NCI-H128 (cell line): ENCODE data around the gene PDIA5.
"Not testable (repeated sequence)": the region's sequence is repeated elsewhere in the genome, so short reads cannot be mapped to it uniquely, and the experiment has no call there.

Experiments used
- DNase-seq: peaks from one replicate; lab custom pipeline; 2025; ENCODE audit not compliant: unreplicated experiment; lab: John Stamatoyannopoulos, UW

Gene PDIA5

DNA sequence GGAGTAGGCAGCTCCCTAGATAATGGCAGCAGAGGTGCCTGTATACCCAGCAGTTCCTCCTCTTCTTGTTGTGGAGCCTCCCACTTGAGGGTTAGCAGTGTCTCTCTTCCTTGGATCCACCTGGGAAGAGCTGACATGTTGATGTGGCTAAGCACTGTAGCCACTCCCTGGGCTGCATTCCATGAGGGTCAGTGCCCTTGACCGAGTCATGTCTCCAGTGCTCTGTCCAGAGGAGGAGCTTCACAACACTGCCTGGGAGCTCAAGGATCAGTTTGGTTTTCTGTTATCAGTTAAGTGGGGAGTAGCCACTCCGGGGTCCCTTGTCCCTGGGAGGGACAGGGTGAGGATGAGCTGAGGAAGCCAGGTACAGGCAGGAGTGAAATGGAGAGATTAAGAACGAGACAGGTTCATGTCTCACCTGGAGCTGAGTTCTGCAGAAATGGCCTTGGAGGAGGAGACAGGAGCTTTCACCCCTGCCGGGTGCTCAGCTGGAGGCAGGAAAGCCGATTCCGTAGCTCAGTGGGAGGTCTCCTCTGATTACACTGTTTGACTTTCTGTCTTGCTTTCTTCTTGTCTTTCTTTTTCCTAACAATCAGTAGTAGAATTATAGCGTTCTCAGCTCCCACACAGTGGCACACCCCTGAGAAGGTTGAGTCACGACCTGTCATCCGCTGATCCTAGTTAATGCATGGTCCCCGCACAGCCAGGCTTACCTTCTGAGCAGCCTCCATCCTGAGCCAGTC, 77.0 kb downstream of the PDIA5 start:
- DNase-seq, result no peak

DNA sequence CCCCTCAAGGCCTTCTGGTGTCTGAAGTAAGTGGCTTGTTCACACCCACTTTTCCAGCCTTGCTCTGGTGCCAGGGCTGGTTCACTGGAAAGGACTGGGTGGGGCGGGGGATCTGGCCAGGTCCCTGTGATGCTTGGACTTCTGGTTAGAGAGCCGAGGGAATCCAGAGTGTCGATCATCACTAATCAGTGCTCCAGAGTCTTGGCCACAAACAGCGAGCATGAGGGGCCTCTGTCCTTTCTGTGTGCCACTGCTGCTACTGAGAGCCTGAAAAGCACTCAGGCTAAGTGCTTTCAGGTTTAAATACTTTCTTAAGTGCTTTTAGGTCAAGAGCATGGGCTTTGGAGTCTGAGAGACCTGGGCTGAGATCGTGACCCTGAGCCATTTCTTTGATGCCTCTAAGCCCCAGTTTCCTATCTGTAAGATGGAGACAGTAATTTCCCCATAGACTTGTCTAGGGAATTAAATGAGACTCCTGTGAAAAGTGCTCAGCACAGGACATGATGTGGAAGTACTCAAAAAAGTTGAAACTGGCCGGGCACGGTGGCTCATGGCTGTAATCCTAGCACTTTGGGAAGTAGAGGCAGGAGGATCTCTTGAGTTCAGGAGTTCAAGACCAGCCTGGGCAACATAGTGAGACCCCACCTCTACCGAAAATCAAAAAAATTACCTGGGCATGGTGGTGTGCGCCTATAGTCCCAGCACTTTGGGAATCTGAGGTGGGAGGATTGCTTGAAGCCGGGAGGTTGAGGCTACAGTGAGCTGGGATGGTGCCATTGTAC, 81.1 kb downstream of the PDIA5 start:
- no peak for DNase-seq

DNA sequence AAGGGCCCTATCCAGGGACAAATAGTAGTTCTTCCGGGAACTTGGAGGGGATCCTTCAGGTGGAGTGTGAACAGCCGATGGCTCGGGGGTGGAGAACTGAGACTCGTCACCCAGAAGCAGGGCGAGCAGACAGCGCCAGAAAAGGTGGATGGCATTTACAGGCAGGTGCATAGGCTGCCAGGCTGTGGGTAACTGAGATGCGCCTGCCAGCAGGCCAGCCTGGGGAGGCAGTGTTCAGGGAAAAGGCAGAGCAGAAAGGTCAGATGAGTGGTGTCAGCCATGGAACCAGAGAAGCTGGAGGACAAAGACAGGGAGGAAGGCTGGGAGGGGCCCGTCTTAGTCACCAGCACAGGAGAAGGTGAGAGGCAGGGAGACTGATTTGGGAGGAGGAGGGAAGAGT, 81.9 kb downstream of the PDIA5 start:
- no peak for DNase-seq

DNA sequence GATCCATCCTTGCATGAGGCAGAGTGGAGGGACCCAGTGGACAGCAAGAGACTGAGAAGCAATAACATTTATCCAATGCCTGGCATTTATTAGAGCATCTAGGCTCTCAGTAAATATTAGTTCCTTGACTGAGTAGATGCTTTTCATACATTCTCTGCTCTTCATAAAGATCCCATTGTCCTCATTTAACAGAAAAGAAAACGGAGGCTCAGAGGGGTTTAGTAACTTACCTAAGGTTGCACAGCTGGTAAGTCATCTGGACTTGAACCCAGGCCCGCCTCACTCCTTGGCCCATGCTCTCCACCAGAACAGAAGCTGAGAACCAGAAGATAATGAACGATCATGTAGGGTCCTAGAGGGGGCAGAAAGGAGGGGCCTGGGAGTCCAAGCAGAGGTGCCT, 82.7 kb downstream of the PDIA5 start:
- DNase-seq, result no peak

DNA sequence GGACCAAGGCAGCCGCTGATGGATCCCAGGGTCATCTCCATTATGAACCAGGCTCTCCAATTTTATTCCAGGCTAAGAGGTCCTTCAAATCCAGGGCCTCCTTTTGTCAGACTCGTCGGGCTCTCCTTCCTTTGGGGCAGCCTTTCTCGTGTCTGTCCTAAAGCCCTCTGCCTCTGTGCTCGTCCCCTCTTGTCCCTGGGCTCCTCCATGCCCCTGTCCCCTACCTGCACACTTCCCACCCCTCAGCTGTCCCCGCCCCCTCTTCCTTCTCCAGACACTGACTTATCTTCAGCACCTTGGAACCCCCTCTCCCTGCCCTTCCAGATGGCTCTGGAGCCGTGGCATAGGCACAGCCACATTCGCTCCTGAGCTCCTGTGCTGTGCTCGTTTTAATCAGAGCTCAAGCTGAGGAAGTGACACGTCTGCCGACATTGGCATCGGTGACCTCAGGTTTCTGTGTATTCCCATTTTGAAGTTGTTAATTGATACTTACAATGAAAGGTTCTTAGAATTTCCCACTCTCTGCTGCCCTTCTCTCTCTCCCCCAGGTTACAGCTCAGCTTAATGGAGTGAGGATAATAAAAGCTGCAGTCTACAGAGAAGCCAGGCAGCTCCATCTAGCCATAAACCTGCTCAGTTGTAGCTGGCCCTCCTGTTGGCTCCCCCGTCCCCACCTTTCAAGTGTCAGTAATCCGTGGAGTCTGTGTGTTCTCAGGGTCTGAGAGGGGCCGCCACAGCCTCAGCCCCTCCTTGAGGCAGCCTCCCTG, 83.8 kb downstream of the PDIA5 start:
- no peak for DNase-seq

DNA sequence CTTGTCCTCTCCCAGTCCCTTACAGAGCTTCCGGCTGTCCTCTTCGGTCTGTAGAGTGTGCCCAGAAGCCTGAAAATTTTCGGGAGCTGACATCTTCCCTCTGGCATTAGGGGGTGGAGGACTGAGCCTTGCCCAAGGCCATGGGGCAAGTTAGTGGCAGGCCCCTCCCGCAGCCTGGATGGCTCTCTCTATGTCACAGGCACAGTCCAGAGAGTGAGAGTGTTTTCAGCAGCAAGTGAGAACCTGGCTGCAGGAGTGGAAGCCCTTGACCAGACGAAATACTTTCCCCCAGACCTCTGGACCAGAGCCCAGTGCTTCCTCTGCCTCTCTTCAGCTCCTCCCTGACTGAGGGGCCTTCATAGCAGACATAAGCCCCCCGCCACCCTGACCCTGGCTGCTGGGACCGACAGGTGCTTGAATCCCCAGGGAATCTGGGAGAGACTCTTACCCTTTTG, 84.5 kb downstream of the PDIA5 start:
- DNase-seq, result no peak

DNA sequence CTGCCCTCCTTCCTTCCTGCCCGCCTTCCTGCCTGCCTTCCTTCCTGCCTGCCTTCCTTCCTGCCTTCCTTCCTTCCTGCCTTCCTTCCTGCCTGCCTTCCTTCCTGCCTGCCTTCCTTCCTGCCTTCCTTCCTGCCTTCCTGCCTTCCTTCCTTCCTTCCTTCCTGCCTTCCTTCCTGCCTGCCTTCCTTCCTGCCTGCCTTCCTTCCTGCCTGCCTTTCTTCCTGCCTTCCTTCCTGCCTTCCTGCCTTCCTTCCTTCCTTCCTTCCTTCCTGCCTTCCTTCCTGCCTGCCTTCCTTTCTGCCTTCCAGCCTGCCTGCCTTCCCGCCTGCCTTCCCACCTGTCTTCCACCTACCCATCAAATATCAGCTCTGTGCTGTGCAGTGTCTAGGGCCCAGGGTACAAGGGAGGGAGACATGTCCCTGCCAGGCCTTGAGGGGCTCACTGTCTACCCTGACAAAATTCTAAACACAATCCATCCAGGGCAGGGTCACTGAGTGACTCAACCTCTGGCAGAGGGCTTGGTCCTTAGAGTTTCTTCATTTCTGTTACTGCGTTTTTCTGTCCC, 85.1 kb downstream of the PDIA5 start:
- not testable (repeated sequence) for DNase-seq

DNA sequence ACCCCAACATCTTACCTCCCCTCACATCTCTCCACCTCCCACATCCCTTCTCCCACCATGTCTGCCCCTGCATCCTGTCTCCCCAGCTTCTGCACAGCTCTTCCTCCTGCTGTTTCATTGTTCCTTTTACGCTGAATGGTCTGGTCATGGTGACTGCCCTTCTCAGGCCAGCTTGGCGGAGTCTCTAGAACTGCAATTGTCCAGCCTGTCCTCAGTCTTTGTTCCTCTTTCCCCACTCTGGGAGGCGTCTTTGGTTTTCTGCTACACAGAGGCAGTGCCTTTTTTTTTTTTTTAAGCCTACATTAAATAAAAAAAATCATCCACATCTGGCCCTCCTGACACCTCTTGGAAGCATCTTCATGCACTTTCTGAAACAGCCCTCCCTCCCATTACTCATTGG, 85.9 kb downstream of the PDIA5 start:
- DNase-seq, result no peak

DNA sequence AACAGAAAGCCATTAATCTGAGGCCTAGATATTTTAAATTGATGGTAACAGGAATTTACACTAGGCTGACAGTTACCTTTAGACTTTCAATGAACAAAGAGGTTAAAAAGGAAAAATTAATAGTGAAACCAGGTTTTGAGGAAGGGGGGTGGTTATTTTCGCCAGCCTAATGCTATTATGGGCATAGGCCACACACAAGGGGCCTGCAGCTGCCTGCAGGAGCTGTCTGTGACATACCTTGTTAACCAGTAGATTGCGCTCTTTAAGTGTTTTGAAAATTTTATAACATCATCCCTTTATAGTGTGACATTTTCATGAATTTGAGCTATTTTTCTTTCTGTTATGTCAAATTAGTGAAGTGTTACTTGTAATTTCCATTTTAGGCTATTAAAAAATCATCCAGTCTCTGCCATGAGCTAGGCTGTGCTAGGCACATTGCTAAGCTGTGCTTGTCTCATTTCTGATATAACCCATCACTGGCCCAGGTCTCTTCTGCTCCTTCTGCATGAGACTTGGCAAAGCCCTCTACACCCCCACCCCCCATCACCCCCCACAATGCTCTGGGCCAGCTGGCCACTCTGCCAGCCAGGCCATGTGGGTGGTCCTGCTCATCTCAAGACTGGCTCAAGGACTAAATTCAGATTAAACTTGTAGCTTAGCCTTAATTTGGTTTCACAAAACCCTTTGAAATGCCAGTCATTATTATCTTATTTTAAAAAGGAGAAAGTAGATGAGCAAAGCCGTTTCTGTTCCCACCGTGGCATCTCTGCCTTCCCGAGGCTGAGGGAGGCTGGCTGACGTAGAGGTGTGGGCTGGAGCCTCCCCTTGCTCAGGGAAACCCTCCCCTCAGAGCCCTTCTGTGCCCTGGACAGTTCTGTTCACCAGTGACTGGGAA, 86.5 kb downstream of the PDIA5 start:
- no peak for DNase-seq

DNA sequence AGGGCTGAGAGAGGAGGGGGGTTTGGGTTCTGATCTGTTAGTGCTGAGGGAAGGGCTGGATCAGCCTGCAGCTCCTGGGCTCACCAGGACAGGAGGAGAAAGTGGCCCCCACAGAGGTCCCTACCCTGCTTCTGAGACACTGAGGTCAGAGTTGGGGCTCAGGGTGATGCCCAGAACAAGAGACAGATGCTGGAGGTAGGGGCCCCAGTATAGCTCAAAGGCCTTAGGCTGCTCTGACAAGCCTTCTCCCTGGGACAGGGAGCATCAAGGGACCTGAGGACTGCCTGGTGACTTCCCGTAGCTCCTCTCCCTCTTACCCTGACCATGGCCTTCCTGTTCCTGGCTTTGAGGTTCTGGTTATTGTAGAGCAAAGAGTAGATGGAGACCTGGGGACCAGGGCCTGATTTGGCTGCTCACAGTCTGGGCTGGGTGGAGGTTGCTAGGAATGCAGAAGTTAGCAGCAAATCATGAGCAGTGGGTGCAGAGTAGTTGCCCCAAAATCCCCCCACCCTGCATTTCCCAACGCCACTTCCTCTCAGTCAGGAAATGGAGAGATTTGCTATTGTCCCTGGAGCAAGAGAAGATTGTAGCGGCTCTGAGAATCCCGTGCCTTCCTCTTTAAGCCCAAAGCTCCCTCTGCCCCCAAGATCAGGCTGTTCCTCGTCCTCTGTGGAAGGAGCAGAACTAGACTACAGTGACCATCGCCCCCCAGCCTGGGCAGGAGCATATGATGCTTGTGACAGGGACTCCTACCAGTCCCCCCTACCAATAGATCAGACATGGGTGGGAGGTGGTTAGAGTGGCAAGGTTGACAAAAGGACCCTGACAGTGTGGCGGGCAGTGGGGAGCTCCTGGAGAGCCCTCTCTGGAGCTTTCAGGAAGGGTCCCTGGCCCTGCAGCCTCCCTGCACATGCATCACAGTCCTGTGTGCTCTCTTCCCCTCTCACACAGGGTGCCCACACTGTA, 87.5 kb downstream of the PDIA5 start:
- DNase-seq, result no peak

DNA sequence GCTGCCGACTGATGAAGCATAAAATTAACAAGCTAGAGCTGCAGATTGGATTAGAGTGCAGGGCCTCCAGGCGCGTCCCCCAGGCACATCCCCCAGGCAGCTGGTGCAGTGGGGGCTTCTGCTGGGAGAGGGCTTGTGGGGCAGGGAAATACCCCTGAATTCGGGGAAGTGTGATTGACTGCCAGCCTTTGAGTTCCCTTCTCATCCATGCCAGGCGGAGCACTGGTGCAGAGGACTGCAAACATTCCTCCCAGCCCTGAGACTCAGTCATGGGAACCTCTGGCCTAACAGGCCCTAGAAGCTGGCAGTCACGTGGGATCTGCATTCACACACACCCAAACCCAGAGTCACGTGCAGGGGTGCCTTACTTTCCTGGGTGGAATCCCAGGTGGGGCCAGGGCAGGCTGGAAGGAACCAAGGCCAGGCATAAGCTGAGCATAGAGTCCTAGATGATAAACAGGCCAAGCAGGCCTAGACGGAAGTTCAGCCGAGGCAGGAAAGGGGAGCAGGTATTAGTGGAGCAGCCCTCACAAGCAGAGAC, 88.7 kb downstream of the PDIA5 start:
- DNase-seq, result no peak

DNA sequence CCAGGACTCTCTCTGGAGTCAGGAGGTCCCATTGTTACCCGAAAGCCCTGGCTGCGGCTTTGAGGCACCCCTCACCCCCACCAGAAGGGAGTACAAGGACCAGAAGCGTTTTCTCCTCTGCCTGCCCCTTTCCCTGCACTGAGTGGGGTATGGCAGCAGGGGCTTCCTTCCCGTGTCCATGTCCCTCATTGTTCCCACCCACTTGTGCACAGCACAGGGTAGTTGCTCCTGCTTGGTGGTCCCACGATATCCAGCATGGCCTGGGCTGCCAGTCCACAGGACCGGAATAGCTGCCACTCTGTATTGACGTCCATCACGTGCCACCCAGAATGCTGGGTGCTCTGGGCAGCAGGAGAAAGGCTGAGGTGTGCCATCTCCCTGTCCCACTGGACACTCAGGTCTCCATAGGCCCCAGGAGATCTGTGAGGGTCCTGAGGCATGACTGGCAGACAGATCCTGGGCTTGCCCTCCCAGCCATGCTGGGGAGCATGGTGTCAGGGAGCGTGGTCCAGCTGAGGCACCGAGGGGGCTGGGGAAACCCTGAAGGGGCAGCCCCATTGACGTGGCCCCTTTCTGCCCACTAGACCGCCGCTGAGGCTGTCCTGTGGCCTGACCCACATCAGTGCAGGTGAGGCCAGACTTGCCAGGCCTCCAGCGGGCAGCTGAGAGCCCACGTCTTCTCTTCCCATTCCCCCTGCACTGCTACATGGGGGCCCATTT, 89.6 kb downstream of the PDIA5 start:
- no peak for DNase-seq

DNA sequence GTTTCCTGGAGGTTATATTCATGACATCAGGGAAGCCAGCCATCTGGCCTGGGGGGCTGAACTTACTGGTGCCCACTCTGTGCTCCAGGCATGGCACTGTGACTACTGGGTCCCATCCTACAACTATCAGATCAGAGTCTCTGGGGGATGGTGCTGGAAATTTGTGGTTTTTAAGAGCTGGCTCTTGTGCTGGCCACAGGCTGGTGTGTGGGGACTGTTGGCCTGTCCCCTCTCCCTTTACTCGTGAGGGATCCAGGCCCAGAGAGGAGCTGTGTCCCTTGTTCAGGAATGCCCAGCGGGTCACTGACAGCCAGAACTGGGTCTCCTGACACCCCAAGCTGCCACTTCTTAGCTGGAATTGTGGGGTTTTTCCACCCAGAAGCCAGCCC, 90.4 kb downstream of the PDIA5 start:
- DNase-seq, result no peak

DNA sequence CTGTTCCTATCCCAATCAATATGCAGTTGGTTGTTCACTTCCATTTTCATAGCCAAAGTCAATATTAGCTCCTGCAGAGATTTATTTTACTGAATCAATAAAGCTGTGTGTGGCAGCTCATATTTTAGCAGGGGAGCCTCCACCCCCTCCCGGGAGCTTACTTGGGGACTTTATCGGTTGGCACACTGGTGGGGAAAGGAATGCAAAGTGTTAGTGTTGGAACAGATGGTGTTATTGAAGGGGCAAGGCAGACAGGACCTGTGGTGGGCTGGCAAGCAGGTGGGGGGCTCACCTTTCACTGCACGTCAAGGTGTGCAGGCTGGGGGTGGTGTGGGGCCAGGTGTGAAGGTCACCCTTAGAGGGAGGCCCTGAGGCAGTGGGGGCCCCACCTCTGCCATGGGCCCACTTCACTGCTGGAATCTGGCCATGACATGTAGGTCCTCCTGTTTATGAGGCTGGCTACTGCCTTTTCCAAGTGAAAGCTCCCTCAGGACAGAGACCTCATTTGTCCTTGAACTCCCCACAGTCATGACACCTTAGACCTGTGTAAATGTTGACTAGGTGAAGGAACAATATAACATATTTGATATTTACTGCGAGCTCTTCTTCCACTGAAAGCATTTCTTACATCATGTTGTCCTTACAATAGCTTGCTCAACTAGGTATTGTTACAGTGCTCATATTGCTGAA, 90.9 kb downstream of the PDIA5 start:
- DNase-seq, result no peak

DNA sequence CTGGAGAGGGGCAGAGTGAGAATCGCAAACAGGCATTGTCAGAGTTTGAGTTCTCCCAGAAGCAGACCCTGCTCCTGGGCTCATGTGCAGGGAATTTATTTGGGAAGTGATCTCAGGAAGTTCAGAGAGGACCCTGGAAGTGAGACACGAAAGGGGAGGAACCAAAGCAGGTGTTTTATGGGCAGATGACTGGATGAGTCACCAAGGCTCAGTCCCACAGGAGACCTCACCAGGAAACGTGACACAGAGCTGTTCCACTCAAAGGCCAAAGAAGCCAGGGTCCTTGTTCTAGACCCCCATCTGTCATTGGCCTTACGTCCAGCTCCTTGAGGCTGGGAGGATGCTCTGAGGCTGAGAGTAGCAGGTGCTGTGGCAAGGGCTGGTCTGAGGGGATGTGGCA, 91.5 kb downstream of the PDIA5 start:
- no peak for DNase-seq

DNA sequence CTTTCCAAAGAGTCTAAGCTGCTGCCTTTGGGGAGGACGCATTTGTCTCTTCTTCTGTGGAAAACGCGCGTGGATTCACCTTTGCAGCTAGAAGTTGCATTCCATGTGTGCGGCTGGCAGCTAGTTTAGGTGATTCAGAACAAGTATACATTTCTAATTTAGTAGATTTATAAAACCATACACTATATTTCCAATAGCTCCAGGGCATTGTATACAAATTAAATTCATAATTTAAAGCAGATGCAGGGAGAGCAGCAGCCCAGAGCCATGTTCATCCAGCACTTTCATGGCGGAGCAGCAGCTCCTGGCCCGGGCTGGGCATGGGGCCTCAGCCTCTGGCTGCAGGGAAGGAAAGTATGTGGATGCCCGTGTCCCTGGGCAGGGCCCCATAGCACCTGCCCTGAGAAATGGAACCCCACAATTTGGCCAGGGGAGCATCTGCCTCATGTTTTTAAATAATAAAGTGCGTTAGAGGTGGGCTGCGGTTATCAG, 92.1 kb downstream of the PDIA5 start:
- DNase-seq, result no peak

DNA sequence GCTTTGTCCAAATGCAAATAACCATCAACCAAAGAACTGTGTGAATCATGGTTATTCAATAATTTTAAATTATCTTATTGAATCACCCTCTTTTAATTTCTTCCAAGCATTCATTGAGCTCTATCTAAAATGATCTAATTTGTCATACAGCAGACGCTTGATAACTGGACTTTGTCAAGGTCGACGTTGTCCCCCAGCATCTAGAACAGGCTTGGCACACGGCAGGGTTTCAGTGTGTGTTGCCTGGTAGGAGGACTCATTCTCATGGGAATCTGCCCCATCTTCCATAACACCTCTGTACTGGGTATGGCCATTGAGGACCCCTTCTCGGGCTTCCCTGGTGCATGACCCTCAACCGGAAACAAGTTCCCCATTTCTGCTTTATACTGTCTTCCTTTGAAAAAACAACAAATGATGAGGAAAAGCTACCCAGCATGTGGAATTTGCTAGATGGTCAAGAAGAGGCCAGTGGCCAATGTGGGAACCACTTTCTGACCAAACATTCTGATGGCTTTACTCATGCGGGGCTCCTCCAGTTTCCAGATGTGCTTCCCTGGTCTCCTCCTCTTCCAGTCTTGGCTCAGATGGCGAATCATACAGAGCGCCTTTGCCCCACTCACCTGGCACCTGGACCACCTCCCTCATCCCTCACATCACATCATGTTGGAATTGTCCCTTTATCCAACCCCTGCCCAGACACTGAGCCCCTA, 93.3 kb downstream of the PDIA5 start:
- DNase-seq, result no peak
